Measurements from ENCODE around the gene CD44. TPM values are rescaled to one million over a fixed set of nuclear protein-coding genes. Genes with fewer than 3 reads are reported as not detected.

CD44 gene
- total and polyA plus RNA-seq, 10 of the 15 experiments (the other 5 are each of a cell fraction or from before 2014, with no cell fraction given) = 57.1 to 293 (median 120) TPM

GRCh38 chr11:35135222-35135621 lies 3.7 kb upstream of the CD44 start (continued):
- TF ChIP-seq HSF1 (IDR thresholded peaks at IDR 0.05; ENCODE audit: low read depth, low read length) (no peak), CEBPB (IDR thresholded peaks at IDR 0.05; ENCODE audit: borderline replicate concordance in 1 of 2, low read depth in 2 of 2, low read length in 2 of 2) (no peak), ZNF687 (IDR thresholded peaks at IDR 0.05) (no peak), SKIL (IDR thresholded peaks at IDR 0.05; ENCODE audit: low read depth, poor library complexity, severe bottlenecking) (no peak), CHD2 (IDR thresholded peaks at IDR 0.05; ENCODE audit: borderline replicate concordance, low read depth, low read length) (no peak), RELB (IDR thresholded peaks at IDR 0.05; ENCODE audit: low read depth) (no peak)
- TF ChIP-seq, protein P1, sequence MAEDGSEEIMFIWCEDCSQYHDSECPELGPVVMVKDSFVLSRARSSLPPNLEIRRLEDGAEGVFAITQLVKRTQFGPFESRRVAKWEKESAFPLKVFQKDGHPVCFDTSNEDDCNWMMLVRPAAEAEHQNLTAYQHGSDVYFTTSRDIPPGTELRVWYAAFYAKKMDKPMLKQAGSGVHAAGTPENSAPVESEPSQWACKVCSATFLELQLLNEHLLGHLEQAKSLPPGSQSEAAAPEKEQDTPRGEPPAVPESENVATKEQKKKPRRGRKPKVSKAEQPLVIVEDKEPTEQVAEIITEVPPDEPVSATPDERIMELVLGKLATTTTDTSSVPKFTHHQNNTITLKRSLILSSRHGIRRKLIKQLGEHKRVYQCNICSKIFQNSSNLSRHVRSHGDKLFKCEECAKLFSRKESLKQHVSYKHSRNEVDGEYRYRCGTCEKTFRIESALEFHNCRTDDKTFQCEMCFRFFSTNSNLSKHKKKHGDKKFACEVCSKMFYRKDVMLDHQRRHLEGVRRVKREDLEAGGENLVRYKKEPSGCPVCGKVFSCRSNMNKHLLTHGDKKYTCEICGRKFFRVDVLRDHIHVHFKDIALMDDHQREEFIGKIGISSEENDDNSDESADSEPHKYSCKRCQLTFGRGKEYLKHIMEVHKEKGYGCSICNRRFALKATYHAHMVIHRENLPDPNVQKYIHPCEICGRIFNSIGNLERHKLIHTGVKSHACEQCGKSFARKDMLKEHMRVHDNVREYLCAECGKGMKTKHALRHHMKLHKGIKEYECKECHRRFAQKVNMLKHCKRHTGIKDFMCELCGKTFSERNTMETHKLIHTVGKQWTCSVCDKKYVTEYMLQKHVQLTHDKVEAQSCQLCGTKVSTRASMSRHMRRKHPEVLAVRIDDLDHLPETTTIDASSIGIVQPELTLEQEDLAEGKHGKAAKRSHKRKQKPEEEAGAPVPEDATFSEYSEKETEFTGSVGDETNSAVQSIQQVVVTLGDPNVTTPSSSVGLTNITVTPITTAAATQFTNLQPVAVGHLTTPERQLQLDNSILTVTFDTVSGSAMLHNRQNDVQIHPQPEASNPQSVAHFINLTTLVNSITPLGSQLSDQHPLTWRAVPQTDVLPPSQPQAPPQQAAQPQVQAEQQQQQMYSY (CRISPR knock-in tag; IDR thresholded peaks at IDR 0.05) = no peak
- TF ChIP-seq, protein P2, sequence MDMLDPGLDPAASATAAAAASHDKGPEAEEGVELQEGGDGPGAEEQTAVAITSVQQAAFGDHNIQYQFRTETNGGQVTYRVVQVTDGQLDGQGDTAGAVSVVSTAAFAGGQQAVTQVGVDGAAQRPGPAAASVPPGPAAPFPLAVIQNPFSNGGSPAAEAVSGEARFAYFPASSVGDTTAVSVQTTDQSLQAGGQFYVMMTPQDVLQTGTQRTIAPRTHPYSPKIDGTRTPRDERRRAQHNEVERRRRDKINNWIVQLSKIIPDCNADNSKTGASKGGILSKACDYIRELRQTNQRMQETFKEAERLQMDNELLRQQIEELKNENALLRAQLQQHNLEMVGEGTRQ (IDR thresholded peaks at IDR 0.05; ENCODE audit: borderline replicate concordance, low read depth, low read length) = no peak

Measured in GM12878 (cell line).